Measurements from ENCODE around the gene SLC25A13.
"Not testable (repeated sequence)": the region's sequence is repeated elsewhere in the genome, so short reads cannot be mapped to it uniquely, and the experiment has no call there.

The SLC25A13 gene

GRCh38 chr7:96329241-96329640 lies 7.3 kb upstream of the SLC25A13 start:
- peaks cover 17% of the 10 kb centered on the region for H3K4me1 Mint-ChIP-seq
- H3K27me3 Mint-ChIP-seq (ENCODE audit: low read depth, poor library complexity) = peaks cover 4% of the 10 kb centered on the region
- H3K27ac Mint-ChIP-seq = no peak overlapping the region
- H3K36me3 Mint-ChIP-seq (ENCODE audit: low read depth) = no peaks in the 10 kb centered on the region
- no peak for TF ChIP-seq CTCF (IDR thresholded peaks at IDR 0.05)
- peaks cover 3% of the 10 kb centered on the region for H3K9me3 Mint-ChIP-seq
- DNase-seq = no peak
- H3K4me3 Mint-ChIP-seq = no peak overlapping the region

- TF ChIP-seq CTCF (IDR thresholded peaks at IDR 0.05) = no peak
- Mint-ChIP-seq H3K9me3 (no peaks in the 10 kb centered on the region), H3K36me3 (ENCODE audit: low read depth) (no peaks in the 10 kb centered on the region), H3K27ac (no peak overlapping the region), H3K4me3 (no peak overlapping the region), H3K27me3 (ENCODE audit: low read depth, poor library complexity) (peaks cover 4% of the 10 kb centered on the region), H3K4me1 (peaks cover 17% of the 10 kb centered on the region)
- no peak for DNase-seq
These were observed 6.1 kb upstream of the SLC25A13 start for GRCh38 chr7:96328016-96328415.

- H3K9me3 Mint-ChIP-seq = no peaks in the 10 kb centered on the region
- H3K36me3 Mint-ChIP-seq (ENCODE audit: low read depth) = no peaks in the 10 kb centered on the region
- no peak for TF ChIP-seq CTCF (IDR thresholded peaks at IDR 0.05)
- peaks cover 4% of the 10 kb centered on the region for H3K27me3 Mint-ChIP-seq (ENCODE audit: low read depth, poor library complexity)
- H3K4me1 Mint-ChIP-seq = peaks cover 17% of the 10 kb centered on the region
- no peak overlapping the region for H3K4me3 Mint-ChIP-seq
- no peak for DNase-seq
- no peak overlapping the region for H3K27ac Mint-ChIP-seq
These were observed 5.5 kb upstream of the SLC25A13 start for GRCh38 chr7:96327429-96327828.

- not testable (repeated sequence) for H3K4me3 Mint-ChIP-seq
These were observed 4.9 kb upstream of the SLC25A13 start for GRCh38 chr7:96326752-96327151.

GRCh38 chr7:96322847-96323461 lies 1.1 kb upstream of the SLC25A13 start:
- TF ChIP-seq CTCF (IDR thresholded peaks at IDR 0.05) = no peak
- no peak overlapping the region for H3K27ac Mint-ChIP-seq
- H3K27me3 Mint-ChIP-seq (ENCODE audit: low read depth, poor library complexity) = no peaks in the 10 kb centered on the region
- H3K4me3 Mint-ChIP-seq = peak overlapping the region; percentile 78
- peaks cover 9% of the 10 kb centered on the region for H3K36me3 Mint-ChIP-seq (ENCODE audit: low read depth)
- peaks cover 29% of the 10 kb centered on the region for H3K4me1 Mint-ChIP-seq
- no peak for DNase-seq
- no peaks in the 10 kb centered on the region for H3K9me3 Mint-ChIP-seq

More at GRCh38 chr7:96326752-96327151, 4.9 kb upstream of the SLC25A13 start:
- peaks cover 17% of the 10 kb centered on the region for H3K4me1 Mint-ChIP-seq
- H3K27me3 Mint-ChIP-seq (ENCODE audit: low read depth, poor library complexity); DNase-seq; H3K27ac Mint-ChIP-seq; H3K36me3 Mint-ChIP-seq (ENCODE audit: low read depth); H3K9me3 Mint-ChIP-seq: not testable (repeated sequence)

DNA sequence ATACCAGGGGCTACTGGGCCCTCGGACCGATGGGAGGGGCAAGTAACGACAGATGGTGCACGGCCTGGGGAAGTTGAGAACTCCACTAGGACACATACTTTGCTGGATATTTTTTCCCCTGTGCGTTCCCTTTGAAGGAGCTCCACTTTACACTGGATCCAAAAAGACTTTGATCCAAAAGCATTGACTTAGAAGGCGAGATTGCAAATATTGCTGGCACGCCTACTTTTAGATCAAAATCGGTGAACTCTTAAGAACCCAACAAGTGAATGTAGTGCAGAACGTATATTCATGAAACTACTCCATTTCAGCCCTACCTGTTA lies 436 bp upstream of the SLC25A13 start:
- Mint-ChIP-seq H3K27ac (no peak overlapping the region), H3K4me3 (peak overlapping the region; percentile 78), H3K27me3 (ENCODE audit: low read depth, poor library complexity) (no peaks in the 10 kb centered on the region), H3K9me3 (no peaks in the 10 kb centered on the region), H3K36me3 (ENCODE audit: low read depth) (peaks cover 15% of the 10 kb centered on the region), H3K4me1 (peaks cover 27% of the 10 kb centered on the region)
- DNase-seq = no peak
- no peak for TF ChIP-seq CTCF (IDR thresholded peaks at IDR 0.05)

Measured in nephron progenitor cell (in vitro differentiated cells).